Karpas-422 (cell line): ENCODE measurements around the gene GABRR2. TPM values are rescaled to one million over a fixed set of nuclear protein-coding genes. Genes with fewer than 3 reads are reported as not detected.

Source experiments
- DNase-seq: peaks from one replicate; pipeline ENCODE4 v3.0.0-alpha.2; 2015
- H2AFZ ChIP-seq: fragments of 200-600 bp; sonication (generic); 2 replicates; pipeline ENCODE4 v1.6.1; 2014; ENCODE audit warnings: antibody characterized with exemption, low read length, mixed read lengths
- H3K27ac ChIP-seq: fragments of 200-600 bp; sonication (generic); 2 replicates; pipeline ENCODE4 v1.5.1; 2014; ENCODE audit warnings: mild to moderate bottlenecking, low read length, moderate library complexity
- H3K27me3 ChIP-seq: fragments of 200-600 bp; sonication (generic); 2 replicates; pipeline ENCODE4 v1.6.1; 2014; ENCODE audit warnings: low read length, mixed read lengths
- H3K36me3 ChIP-seq: fragments of 200-600 bp; sonication (generic); 2 replicates; pipeline ENCODE4 v1.6.1; 2014; ENCODE audit warnings: low read length, mixed read lengths; ENCODE audit not compliant: insufficient read depth
- H3K4me1 ChIP-seq: fragments of 200-600 bp; sonication (generic); 2 replicates; pipeline ENCODE4 v1.6.1; 2014; ENCODE audit warnings: mild to moderate bottlenecking, low read length, mixed read lengths
- H3K4me2 ChIP-seq: fragments of 200-600 bp; sonication (generic); 2 replicates; pipeline ENCODE4 v1.6.1; 2014; ENCODE audit warnings: low read length, low read depth, mild to moderate bottlenecking; ENCODE audit not compliant: poor library complexity, severe bottlenecking
- H3K4me3 ChIP-seq: fragments of 200-600 bp; sonication (generic); 2 replicates; pipeline ENCODE4 v1.5.1; 2014; ENCODE audit warnings: mild to moderate bottlenecking, antibody characterized with exemption, low read length, mixed read lengths
- H3K79me2 ChIP-seq: fragments of 200-600 bp; sonication (generic); 2 replicates; pipeline ENCODE4 v1.6.1; 2014; ENCODE audit warnings: mild to moderate bottlenecking, low read length, mixed read lengths
- H3K9ac ChIP-seq: fragments of 200-600 bp; sonication (generic); 2 replicates; pipeline ENCODE4 v1.6.0; 2014; ENCODE audit warnings: low read length
- H3K9me2 ChIP-seq: fragments of 200-600 bp; sonication (generic), shearing (Covaris generic); replicated peaks from 2 replicates; pipeline ENCODE4 v1.6.0; 2014; ENCODE audit warnings: mild to moderate bottlenecking, low read length, moderate library complexity; ENCODE audit not compliant: insufficient read depth
- H3K9me3 ChIP-seq: fragments of 300-700, 200-600 bp; sonication (generic); 2 replicates; pipeline ENCODE4 v1.6.1; 2014; ENCODE audit warnings: low read length, mixed read lengths
- H4K20me1 ChIP-seq: fragments of 200-600 bp; sonication (generic); 2 replicates; pipeline ENCODE4 v1.6.1; 2014; ENCODE audit warnings: mild to moderate bottlenecking, antibody characterized with exemption, low read length, low read depth; ENCODE audit not compliant: insufficient read depth
- total RNA-seq: library from RNA; depleted of rRNA; stranded (reverse); fragments of >200 nt; shearing (Covaris generic); gene quantifications from 2 replicates; pipeline ENCODE4 v1.2.3, GENCODE V29; 2014; ENCODE audit warnings: low replicate concordance

The GABRR2 gene
- total RNA-seq, 1 experiment from 2014 or later: 0.22 TPM

DNA sequence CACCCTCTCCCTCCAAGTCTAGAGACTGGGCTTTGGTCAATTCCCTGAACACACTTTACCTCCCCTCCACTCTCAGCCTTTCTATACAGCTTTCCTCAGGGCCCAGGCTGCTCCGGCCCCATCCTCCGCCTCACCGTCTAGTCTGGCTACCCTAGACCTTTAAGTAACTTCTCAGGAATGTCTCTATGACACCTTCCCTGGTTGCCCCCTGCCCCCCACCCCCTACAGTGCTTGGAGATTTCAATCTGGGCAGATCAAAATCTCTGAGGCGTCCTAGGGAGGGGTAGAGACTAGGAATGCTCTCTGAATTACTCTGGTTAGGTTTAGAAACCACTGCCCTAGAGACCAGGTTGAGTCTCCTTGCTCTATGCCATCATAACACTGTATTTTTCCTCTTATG lies 31.3 kb upstream of the GABRR2 start:
- H2AFZ ChIP-seq: no peak overlapping the region
- H3K9me3 ChIP-seq: no peaks in the 10 kb centered on the region
- H3K79me2 ChIP-seq: peaks cover 82% of the 10 kb centered on the region
- H4K20me1 ChIP-seq: peaks cover 6% of the 10 kb centered on the region; the same call in 1 of the 2 replicates
- no peak overlapping the region for H3K9ac ChIP-seq
- no peak overlapping the region for H3K27ac ChIP-seq
- H3K27me3 ChIP-seq: no peaks in the 10 kb centered on the region
- peaks cover 50% of the 10 kb centered on the region for H3K4me1 ChIP-seq
- H3K9me2 ChIP-seq: no peaks in the 10 kb centered on the region
- peaks cover 6% of the 10 kb centered on the region for H3K36me3 ChIP-seq
- no peak overlapping the region for H3K4me2 ChIP-seq
- no peak for DNase-seq
- no peak overlapping the region for H3K4me3 ChIP-seq

DNA sequence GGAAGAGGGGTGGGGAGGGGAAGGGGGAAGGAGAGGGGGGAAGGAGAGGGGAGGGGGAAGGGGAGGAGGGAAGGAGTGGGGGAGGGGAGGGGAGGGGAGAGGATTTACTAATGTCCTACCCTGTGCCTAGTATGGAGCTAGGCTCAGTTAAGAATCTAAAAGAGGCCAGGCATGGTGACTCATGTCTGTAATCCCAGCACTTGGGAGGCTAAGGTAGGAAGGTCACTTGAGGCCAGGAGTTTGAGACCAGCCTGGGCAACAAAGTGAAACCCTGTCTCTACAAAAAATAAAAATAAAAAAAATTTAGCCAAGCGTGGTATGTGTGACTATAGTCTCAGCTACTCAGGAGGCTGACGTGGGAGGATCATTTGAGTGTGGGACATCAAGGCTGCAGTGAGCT lies 24.5 kb upstream of the GABRR2 start:
- Histone ChIP-seq H3K4me2 (no peak overlapping the region), H3K9me2 (no peaks in the 10 kb centered on the region), H3K9ac (no peak overlapping the region), H3K9me3 (no peaks in the 10 kb centered on the region), H3K4me1 (peaks cover under 1% of the 10 kb centered on the region; the same call in 1 of the 2 replicates), H4K20me1 (no peaks in the 10 kb centered on the region), H3K36me3 (peaks cover 18% of the 10 kb centered on the region; the same call in 1 of the 2 replicates), H3K4me3 (no peak overlapping the region), H3K79me2 (peaks cover 19% of the 10 kb centered on the region), H2AFZ (no peak overlapping the region), H3K27ac (no peak overlapping the region), H3K27me3 (no peaks in the 10 kb centered on the region)
- DNase-seq: no peak

DNA sequence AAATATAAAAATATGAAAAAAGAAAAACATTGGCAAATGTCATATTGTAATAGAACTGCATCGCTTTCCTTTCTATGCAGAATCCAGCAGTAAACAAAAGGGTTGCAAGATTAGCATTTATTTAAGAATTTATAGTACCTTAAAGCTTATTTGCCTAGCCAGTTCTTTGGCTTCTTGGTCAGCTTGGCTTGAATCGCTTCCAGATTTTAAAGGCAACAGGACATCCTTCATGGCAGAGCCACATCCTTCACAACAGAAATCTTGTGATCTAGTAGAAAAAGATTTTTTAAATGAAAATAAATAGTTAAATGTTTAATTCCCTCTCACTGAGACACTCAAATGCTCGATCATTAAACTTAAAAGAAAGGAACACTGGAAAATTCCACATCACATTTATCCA lies 20.1 kb upstream of the GABRR2 start:
- H3K9me3 ChIP-seq: no peaks in the 10 kb centered on the region
- H3K4me1 ChIP-seq: no peaks in the 10 kb centered on the region
- H3K9ac ChIP-seq: no peak overlapping the region
- no peak overlapping the region for H2AFZ ChIP-seq
- H3K36me3 ChIP-seq: peaks cover 29% of the 10 kb centered on the region; the same call in 1 of the 2 replicates
- H4K20me1 ChIP-seq: no peaks in the 10 kb centered on the region
- H3K4me2 ChIP-seq: no peak overlapping the region
- no peak for DNase-seq
- H3K9me2 ChIP-seq: no peaks in the 10 kb centered on the region
- no peaks in the 10 kb centered on the region for H3K79me2 ChIP-seq
- H3K27me3 ChIP-seq: no peaks in the 10 kb centered on the region
- no peak overlapping the region for H3K27ac ChIP-seq
- no peak overlapping the region for H3K4me3 ChIP-seq

DNA sequence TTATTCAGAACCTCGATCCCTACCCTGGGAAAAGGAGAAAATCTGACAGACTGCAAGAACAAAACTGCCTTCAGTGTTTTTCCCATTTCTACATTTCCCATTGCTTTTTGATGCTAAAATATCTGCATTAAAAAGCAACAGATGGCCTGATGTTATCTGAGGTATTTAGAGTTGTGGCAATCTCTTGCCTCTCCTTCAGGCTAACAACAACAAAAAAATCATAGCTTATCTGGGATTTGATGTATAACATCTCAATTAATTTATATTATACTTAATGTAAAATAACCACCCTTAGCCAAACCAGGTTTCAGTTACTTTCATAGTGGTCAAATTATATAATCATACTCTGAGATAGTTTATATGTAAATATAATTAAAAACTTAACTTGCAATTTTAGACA lies 15.8 kb upstream of the GABRR2 start:
- Histone ChIP-seq H3K4me3 (no peak overlapping the region), H3K4me1 (no peaks in the 10 kb centered on the region), H3K9me3 (no peaks in the 10 kb centered on the region), H3K4me2 (no peak overlapping the region), H3K9ac (no peak overlapping the region), H4K20me1 (no peaks in the 10 kb centered on the region), H2AFZ (no peak overlapping the region), H3K9me2 (no peaks in the 10 kb centered on the region), H3K27ac (no peak overlapping the region), H3K36me3 (peaks cover 30% of the 10 kb centered on the region), H3K27me3 (no peaks in the 10 kb centered on the region), H3K79me2 (no peaks in the 10 kb centered on the region)
- DNase-seq: no peak

DNA sequence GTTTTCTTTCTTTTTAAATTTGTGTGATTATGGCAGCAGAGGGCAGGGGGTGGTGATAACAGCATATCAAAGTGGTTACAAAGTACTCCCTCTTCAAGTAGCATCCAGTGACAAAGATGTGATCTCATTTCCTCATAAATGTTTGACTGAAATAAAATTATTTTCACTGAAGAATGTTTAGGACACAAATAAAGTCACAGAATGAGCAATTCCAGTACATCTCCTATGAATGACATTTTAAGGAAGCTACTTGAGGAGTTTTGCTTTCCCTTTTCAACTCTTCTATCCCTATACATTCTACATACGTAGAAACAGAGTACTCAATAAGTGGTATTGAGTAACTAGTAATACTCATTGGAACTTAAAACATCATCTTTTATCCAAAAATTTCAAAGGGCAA lies 13.9 kb upstream of the GABRR2 start:
- Histone ChIP-seq H2AFZ (no peak overlapping the region), H3K27ac (no peak overlapping the region), H3K4me2 (no peak overlapping the region), H3K9ac (no peak overlapping the region), H3K4me1 (no peaks in the 10 kb centered on the region), H3K9me3 (no peaks in the 10 kb centered on the region), H4K20me1 (no peaks in the 10 kb centered on the region), H3K4me3 (no peak overlapping the region), H3K9me2 (no peaks in the 10 kb centered on the region), H3K79me2 (no peaks in the 10 kb centered on the region), H3K27me3 (no peaks in the 10 kb centered on the region), H3K36me3 (peaks cover 24% of the 10 kb centered on the region)
- no peak for DNase-seq

DNA sequence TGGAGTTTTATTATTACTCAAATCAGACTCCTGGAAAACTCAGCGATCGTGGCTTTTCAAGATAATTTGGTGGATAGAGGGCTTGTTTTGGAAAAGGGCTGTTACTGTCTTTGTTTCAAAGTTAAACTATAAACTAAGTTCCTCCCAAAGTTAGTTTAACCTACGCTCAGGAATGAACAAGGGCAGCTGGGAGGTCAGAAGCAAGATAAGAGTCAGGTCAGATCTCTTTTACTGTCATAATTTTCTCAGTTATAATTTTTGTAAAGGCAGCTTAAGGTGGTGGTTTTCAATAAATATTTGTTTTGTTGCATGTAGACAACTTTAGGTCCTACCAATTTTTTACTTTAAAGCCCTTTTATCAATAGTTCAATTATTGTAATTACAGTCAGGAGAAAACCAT lies 9.2 kb upstream of the GABRR2 start:
- Histone ChIP-seq H3K79me2 (no peaks in the 10 kb centered on the region), H3K4me2 (no peak overlapping the region), H3K4me1 (no peaks in the 10 kb centered on the region), H3K9me3 (no peaks in the 10 kb centered on the region), H3K9ac (no peak overlapping the region), H3K9me2 (no peaks in the 10 kb centered on the region), H3K4me3 (no peak overlapping the region), H2AFZ (no peak overlapping the region), H3K27ac (no peak overlapping the region), H4K20me1 (no peaks in the 10 kb centered on the region), H3K27me3 (no peaks in the 10 kb centered on the region), H3K36me3 (peaks cover 8% of the 10 kb centered on the region; the same call in 1 of the 2 replicates)
- DNase-seq: no peak

DNA sequence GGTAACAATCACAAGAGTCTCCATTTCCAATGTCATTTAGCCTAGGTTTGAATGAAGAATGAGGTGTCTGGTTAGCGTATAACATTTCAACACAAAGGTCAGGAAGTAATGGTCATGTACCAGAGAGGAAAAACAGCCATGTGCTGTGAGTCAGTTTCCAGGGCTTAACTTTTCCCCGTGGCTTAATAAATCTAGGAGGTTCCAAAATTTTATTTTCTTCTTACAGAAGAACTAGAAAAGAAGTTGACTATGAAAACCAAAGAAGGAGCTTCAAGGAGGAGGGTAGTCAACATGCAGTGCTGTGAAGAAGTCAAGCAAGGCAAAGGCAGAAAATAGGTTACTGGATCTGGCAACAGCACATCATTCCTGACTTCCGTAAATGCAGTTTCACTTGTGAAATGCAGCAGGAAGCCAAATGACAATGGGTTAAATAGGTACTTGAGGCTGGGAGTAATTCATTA lies 8.4 kb upstream of the GABRR2 start:
- Histone ChIP-seq H3K27ac (no peak overlapping the region), H3K9ac (no peak overlapping the region)
- DNase-seq: no peak

DNA sequence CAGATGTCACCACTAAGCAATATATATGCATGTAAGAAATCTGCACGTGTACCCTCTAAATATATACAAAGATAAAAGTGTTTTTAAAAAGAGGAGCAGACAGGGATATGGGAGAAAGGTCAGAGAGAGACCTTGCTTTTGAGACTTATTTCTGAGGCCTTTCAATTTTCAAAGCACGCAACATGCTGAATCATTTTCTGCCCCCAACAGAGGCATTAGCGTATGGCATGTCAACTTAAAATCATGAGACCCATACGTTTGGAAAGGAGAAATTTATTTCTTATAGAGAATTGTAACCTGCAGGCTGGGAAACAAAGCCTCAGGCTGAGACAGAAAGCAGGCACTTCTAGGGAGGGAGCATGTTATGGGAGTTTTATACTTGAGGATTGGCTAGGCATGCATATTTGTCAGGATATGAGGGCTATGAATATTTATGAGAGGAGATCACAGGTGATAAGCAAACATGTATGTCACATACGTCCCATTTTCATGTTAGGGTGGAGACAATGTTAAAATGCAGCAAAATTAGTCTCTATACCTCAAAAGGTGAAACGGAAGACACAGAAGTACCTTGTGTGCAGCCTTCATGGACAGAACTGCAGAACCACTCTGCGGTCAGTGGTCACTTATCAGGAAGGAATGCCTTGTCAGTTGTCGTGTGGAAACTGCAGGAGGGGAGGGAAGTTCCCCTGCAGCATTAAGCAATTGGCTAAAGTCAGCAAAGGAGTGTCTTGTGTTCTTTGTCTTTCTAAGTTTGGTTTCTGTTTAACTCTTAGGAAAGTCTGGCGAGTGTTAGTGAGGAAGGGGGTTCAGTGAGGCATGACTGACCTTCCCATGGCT lies 6.3 kb upstream of the GABRR2 start:
- Histone ChIP-seq H3K36me3 (no peaks in the 10 kb centered on the region; the same call in 1 of the 2 replicates), H2AFZ (no peak overlapping the region), H3K4me3 (no peak overlapping the region), H3K27me3 (no peaks in the 10 kb centered on the region), H3K9me3 (no peaks in the 10 kb centered on the region), H3K27ac (no peak overlapping the region), H3K79me2 (no peaks in the 10 kb centered on the region), H3K9me2 (no peaks in the 10 kb centered on the region), H3K9ac (no peak overlapping the region), H3K4me2 (no peak overlapping the region), H3K4me1 (no peaks in the 10 kb centered on the region), H4K20me1 (0 out of 2 replicates have a peak, but pooled peaks cover 6% of the 10 kb centered on the region)
- DNase-seq: no peak

More for the DNA sequence above, 8.4 kb upstream of the GABRR2 start:
- H3K4me1 ChIP-seq: no peaks in the 10 kb centered on the region
- no peaks in the 10 kb centered on the region for H3K9me3 ChIP-seq
- no peaks in the 10 kb centered on the region for H3K9me2 ChIP-seq
- H3K4me3 ChIP-seq: no peak overlapping the region
- H3K27me3 ChIP-seq: no peaks in the 10 kb centered on the region
- no peaks in the 10 kb centered on the region for H4K20me1 ChIP-seq
- H3K79me2 ChIP-seq: no peaks in the 10 kb centered on the region
- no peak overlapping the region for H2AFZ ChIP-seq
- H3K4me2 ChIP-seq: no peak overlapping the region
- peaks cover 3% of the 10 kb centered on the region; the same call in 1 of the 2 replicates for H3K36me3 ChIP-seq
